H1 (cell line): Measurements from ENCODE around the gene RABL3. TPM values are rescaled to one million over a fixed set of nuclear protein-coding genes. Genes with fewer than 3 reads are reported as not detected.

Experiments
- BRCA1 ChIP-seq: IDR thresholded peaks from 2 replicates; pipeline ENCODE4 v1.6.1; 2012; ENCODE audit warnings: low read depth, low read length, improper control_type of control experiment
- USF2 ChIP-seq: IDR thresholded peaks from 2 replicates; pipeline ENCODE4 v1.6.1; 2011; ENCODE audit warnings: low read length, improper control_type of control experiment
- polyA plus RNA-seq, 7 experiments: library from polyadenylated mRNA; depleted of rRNA in 3 of 7; stranded (reverse) in 5 of 7; unstranded in 2 of 7; fragments of >200 nt in 5 of 7; fragments of 200-250 nt in 2 of 7; gene quantifications; 1 replicate in 5 of 7; 2 replicates in 1 of 7; 4 replicates in 1 of 7; pipeline versions ENCODE4 v1.2.1 to v1.2.3, GENCODE V29; 2011 to 2013; ENCODE audit warnings: missing spikeins in 2 of 7, mixed read lengths in 2 of 7
- total RNA-seq: library from RNA; stranded (reverse); fragmentation: NEBNext Ultra II Directional; extraction: Animal tissue kit (Norgen Biotek cat#: 25700); gene quantifications from 2 replicates; pipeline ENCODE4 v1.2.1, GENCODE V29; 2021
- TF ChIP-seq, protein P1 (sequence below): fragments of 300-600 bp; sonication (generic); IDR thresholded peaks from 2 replicates; pipeline ENCODE4 v1.7.1; 2012; ENCODE audit warnings: low read length, moderate library complexity, mild to moderate bottlenecking, inconsistent platforms; ENCODE audit not compliant: insufficient replicate concordance

The RABL3 gene
- total and polyA plus RNA-seq, 2 of the 8 experiments (the other 6 are each of a cell fraction or from before 2014, with no cell fraction given): 4.4 to 19.2 TPM

DNA sequence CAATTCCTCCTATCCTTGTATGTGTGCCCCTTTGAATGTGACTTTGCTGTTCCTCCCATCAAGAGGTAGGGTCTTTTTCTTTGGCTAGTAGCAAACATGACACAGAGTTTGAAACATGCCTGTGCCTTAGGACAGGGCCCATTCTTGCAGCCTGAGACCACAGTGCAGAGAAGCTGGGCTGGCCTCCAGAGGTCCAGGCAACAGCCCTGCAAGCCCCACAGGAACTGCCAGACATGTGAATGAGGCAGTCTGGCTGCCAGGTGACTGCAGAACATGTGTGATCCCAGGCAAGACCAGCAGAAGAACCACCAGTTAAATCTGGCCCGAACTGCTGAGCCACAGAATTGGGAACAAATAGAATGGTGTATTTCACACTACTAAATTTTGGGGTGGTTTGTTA lies 59.1 kb downstream of the RABL3 start (continued):
- TF ChIP-seq, protein P1, sequence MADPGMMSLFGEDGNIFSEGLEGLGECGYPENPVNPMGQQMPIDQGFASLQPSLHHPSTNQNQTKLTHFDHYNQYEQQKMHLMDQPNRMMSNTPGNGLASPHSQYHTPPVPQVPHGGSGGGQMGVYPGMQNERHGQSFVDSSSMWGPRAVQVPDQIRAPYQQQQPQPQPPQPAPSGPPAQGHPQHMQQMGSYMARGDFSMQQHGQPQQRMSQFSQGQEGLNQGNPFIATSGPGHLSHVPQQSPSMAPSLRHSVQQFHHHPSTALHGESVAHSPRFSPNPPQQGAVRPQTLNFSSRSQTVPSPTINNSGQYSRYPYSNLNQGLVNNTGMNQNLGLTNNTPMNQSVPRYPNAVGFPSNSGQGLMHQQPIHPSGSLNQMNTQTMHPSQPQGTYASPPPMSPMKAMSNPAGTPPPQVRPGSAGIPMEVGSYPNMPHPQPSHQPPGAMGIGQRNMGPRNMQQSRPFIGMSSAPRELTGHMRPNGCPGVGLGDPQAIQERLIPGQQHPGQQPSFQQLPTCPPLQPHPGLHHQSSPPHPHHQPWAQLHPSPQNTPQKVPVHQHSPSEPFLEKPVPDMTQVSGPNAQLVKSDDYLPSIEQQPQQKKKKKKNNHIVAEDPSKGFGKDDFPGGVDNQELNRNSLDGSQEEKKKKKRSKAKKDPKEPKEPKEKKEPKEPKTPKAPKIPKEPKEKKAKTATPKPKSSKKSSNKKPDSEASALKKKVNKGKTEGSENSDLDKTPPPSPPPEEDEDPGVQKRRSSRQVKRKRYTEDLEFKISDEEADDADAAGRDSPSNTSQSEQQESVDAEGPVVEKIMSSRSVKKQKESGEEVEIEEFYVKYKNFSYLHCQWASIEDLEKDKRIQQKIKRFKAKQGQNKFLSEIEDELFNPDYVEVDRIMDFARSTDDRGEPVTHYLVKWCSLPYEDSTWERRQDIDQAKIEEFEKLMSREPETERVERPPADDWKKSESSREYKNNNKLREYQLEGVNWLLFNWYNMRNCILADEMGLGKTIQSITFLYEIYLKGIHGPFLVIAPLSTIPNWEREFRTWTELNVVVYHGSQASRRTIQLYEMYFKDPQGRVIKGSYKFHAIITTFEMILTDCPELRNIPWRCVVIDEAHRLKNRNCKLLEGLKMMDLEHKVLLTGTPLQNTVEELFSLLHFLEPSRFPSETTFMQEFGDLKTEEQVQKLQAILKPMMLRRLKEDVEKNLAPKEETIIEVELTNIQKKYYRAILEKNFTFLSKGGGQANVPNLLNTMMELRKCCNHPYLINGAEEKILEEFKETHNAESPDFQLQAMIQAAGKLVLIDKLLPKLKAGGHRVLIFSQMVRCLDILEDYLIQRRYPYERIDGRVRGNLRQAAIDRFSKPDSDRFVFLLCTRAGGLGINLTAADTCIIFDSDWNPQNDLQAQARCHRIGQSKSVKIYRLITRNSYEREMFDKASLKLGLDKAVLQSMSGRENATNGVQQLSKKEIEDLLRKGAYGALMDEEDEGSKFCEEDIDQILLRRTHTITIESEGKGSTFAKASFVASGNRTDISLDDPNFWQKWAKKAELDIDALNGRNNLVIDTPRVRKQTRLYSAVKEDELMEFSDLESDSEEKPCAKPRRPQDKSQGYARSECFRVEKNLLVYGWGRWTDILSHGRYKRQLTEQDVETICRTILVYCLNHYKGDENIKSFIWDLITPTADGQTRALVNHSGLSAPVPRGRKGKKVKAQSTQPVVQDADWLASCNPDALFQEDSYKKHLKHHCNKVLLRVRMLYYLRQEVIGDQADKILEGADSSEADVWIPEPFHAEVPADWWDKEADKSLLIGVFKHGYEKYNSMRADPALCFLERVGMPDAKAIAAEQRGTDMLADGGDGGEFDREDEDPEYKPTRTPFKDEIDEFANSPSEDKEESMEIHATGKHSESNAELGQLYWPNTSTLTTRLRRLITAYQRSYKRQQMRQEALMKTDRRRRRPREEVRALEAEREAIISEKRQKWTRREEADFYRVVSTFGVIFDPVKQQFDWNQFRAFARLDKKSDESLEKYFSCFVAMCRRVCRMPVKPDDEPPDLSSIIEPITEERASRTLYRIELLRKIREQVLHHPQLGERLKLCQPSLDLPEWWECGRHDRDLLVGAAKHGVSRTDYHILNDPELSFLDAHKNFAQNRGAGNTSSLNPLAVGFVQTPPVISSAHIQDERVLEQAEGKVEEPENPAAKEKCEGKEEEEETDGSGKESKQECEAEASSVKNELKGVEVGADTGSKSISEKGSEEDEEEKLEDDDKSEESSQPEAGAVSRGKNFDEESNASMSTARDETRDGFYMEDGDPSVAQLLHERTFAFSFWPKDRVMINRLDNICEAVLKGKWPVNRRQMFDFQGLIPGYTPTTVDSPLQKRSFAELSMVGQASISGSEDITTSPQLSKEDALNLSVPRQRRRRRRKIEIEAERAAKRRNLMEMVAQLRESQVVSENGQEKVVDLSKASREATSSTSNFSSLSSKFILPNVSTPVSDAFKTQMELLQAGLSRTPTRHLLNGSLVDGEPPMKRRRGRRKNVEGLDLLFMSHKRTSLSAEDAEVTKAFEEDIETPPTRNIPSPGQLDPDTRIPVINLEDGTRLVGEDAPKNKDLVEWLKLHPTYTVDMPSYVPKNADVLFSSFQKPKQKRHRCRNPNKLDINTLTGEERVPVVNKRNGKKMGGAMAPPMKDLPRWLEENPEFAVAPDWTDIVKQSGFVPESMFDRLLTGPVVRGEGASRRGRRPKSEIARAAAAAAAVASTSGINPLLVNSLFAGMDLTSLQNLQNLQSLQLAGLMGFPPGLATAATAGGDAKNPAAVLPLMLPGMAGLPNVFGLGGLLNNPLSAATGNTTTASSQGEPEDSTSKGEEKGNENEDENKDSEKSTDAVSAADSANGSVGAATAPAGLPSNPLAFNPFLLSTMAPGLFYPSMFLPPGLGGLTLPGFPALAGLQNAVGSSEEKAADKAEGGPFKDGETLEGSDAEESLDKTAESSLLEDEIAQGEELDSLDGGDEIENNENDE: no peak
- TF ChIP-seq BRCA1 (no peak), USF2 (no peak)
